ENCODE data around the gene SCYGR8. TPM values are rescaled to one million over a fixed set of nuclear protein-coding genes. Genes with fewer than 3 reads are reported as not detected.

The SCYGR8 gene
- total RNA-seq, 1 donor from 2014 or later: not detected

DNA sequence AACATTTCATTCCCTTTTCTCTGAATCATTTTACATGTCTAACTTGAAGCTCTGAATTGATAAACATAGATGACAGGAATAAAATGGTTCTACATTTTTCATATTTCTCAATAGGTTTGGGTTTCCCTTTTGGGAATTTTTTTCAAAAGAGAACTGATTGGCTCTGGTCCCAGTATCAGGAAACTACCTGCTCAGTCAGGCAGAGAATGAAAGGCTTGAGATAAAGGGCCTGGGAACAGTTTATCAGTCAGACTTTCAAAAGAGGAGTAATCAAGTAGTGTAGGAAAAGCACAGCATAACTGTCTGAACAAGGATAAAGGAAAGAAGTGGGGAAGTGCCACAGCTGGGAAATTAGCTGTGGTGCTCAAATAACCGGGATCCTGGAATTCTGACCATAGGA, 39.6 kb downstream of the SCYGR8 start:
- TF ChIP-seq, protein P1, sequence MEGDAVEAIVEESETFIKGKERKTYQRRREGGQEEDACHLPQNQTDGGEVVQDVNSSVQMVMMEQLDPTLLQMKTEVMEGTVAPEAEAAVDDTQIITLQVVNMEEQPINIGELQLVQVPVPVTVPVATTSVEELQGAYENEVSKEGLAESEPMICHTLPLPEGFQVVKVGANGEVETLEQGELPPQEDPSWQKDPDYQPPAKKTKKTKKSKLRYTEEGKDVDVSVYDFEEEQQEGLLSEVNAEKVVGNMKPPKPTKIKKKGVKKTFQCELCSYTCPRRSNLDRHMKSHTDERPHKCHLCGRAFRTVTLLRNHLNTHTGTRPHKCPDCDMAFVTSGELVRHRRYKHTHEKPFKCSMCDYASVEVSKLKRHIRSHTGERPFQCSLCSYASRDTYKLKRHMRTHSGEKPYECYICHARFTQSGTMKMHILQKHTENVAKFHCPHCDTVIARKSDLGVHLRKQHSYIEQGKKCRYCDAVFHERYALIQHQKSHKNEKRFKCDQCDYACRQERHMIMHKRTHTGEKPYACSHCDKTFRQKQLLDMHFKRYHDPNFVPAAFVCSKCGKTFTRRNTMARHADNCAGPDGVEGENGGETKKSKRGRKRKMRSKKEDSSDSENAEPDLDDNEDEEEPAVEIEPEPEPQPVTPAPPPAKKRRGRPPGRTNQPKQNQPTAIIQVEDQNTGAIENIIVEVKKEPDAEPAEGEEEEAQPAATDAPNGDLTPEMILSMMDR (conservative IDR thresholded peaks at IDR 0.05; ENCODE audit: low read depth, low read length): no peak
- H3K4me3 ChIP-seq (ENCODE audit: low read depth, low read length): no peak overlapping the region
- DNase-seq (ENCODE audit: low read depth): no peak

DNA sequence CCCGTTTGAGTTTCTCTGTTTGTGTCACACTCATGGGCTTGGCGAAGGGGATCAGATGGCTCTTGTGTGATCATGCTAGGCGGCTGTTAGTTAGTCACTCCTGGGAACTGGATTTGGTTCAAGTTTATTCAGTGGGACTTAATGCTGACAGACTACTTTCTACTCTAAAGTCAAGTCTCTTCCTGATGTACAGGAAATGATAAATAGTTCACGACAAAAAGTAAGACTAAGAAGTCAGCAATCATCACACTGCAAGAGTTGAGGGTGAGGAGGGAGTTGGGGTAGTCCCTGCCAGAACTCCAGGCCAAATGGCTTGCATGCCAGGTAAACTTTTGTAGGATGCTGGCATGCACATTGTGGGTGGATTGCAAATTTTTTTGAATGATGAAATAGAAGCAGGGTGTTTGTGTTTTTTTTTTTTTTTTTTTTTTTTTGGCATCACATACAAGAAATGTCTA, 42.9 kb downstream of the SCYGR8 start:
- TF ChIP-seq, protein P1 (conservative IDR thresholded peaks at IDR 0.05; ENCODE audit: low read depth, low read length): no peak
- no peak overlapping the region for H3K4me3 ChIP-seq (ENCODE audit: low read depth, low read length)
- no peak for DNase-seq (ENCODE audit: low read depth)

- no peak overlapping the region for H3K4me3 ChIP-seq (ENCODE audit: low read depth, low read length)
- no peak for DNase-seq (ENCODE audit: low read depth)
- TF ChIP-seq, protein P1 (conservative IDR thresholded peaks at IDR 0.05; ENCODE audit: low read depth, low read length): no peak
These were observed 44.1 kb downstream of the SCYGR8 start for GRCh38 chr2:227789803-227790202.

DNA sequence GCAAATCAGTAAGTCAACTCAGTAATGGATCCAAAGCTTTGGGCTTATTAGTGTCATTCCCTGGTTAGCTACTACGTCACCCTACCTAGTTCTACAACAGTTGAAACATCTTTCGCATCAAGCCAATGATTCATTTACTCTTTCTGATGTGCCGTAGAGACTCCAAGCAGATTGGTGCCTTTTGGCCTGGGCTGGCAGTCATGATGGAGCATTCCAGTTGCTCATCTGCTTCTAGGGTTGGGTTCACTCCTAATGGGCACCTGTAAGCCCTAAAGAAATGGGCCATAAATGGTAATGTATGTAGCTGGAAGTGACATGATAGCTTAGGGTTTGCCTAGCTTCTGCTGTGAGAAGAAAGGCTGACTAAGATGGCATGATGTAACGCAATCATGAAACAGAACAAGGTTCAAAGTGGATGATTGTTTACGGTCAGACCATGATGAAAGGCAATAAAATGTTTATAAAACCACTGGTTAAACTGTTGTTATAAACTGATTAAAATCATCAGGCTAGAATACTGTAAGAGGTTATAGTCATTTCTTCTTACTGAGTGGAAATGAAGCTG, 47.5 kb downstream of the SCYGR8 start:
- TF ChIP-seq, protein P1 (conservative IDR thresholded peaks at IDR 0.05; ENCODE audit: low read depth, low read length): no peak
- H3K4me3 ChIP-seq (ENCODE audit: low read depth, low read length): no peak overlapping the region

More for the DNA sequence above, 47.5 kb downstream of the SCYGR8 start:
- no peak for DNase-seq (ENCODE audit: low read depth)

Other genes with a start within 250 kb of the SCYGR8 start
- not detected in 2 replicates for gene SCYGR2, start 147.0 kb upstream of the SCYGR8 start, total RNA-seq
- gene SCYGR3, start 131.1 kb upstream of the SCYGR8 start, total RNA-seq: not detected in 2 replicates
- gene SCYGR4, start 128.4 kb upstream of the SCYGR8 start, total RNA-seq: not detected in 2 replicates
- gene SCYGR5, start 79.1 kb upstream of the SCYGR8 start, total RNA-seq: not detected in 2 replicates
- 0.17 and 0.29 TPM in 2 replicates for gene SLC19A3, start 27.9 kb upstream of the SCYGR8 start, total RNA-seq
- not detected in 2 replicates for gene SCYGR6, start 21.1 kb upstream of the SCYGR8 start, total RNA-seq
- not detected in 2 replicates for gene SCYGR7, start 17.6 kb upstream of the SCYGR8 start, total RNA-seq
- gene CCL20, start 67.9 kb downstream of the SCYGR8 start, total RNA-seq: 1.0 and 1.2 TPM in 2 replicates
- 1.6 and 1.7 TPM in 2 replicates for gene DAW1, start 125.7 kb downstream of the SCYGR8 start, total RNA-seq

All from epithelial cell of proximal tubule (primary cell).